Subcutaneous abdominal adipose tissue (tissue), 5 donors: Measurements from ENCODE around the gene TTLL3.
A peak's percentile ranks its signal among the peaks of the same experiment; 100 is the strongest.

Experiments
- H3K27ac ChIP-seq: one replicate; pipeline ENCODE4 v1.7.0; 2013; ENCODE audit warnings: low read depth, mild to moderate bottlenecking, inconsistent platforms, low read length, moderate library complexity
- H3K27me3 ChIP-seq, 5 donors: one replicate each; pipeline ENCODE4 v1.7.0; 2013; ENCODE audit warnings: low read length in 5 of 5, inconsistent platforms in 1 of 5; ENCODE audit not compliant: control insufficient read depth in 5 of 5, insufficient read depth in 4 of 5
- H3K36me3 ChIP-seq, 5 donors: one replicate each; pipeline ENCODE4 v1.7.0; 2013; ENCODE audit warnings: low read length in 5 of 5; ENCODE audit not compliant: control insufficient read depth in 5 of 5, insufficient read depth in 5 of 5
- H3K4me1 ChIP-seq, 5 donors: one replicate each; pipeline ENCODE4 v1.7.0; 2013; ENCODE audit warnings: low read length in 5 of 5, mild to moderate bottlenecking in 3 of 5, moderate library complexity in 1 of 5; ENCODE audit not compliant: control insufficient read depth in 5 of 5, insufficient read depth in 5 of 5
- H3K4me3 ChIP-seq, 5 donors: one replicate each; pipeline ENCODE4 v1.7.0; 2013; ENCODE audit warnings: low read length in 5 of 5, low read depth in 1 of 5
- H3K9ac ChIP-seq, 5 donors: one replicate each; pipeline ENCODE4 v1.7.0; 2013; ENCODE audit warnings: low read length in 5 of 5, mild to moderate bottlenecking in 4 of 5, moderate library complexity in 3 of 5
- H3K9me3 ChIP-seq, 5 donors: one replicate each; pipeline ENCODE4 v1.7.0; 2013; ENCODE audit warnings: low read length in 5 of 5; ENCODE audit not compliant: control insufficient read depth in 5 of 5
- donor health status: healthy.
- donor health status: healthy.
- donor health status: healthy.
- donor health status: healthy.
- donor health status: healthy.

TTLL3 gene

GRCh38 chr3:9809615-9810432 is at the start of gene TTLL3:
Gene TTLL3 (plus strand): TSS chr3:9810262. CDS start chr3:9810662, 400 bp downstream.
- H3K4me1 ChIP-seq: peaks cover 0 to 22% (median 18%) of the 10 kb centered on the region in 5 donors
- H3K27me3 ChIP-seq: no peaks in the 10 kb centered on the region
- no peaks in the 10 kb centered on the region for H3K9me3 ChIP-seq
- H3K9ac ChIP-seq: peak within 1 kb of the TSS; percentile 44 to 85 (median 75)
- H3K27ac ChIP-seq: peak within 1 kb of the TSS; percentile 89
- peak within 1 kb of the TSS; percentile 74 to 88 (median 76) for H3K4me3 ChIP-seq
- peaks cover 3 to 38% (median 35%) of the 10 kb centered on the region in 5 donors for H3K36me3 ChIP-seq

- no peaks in the 10 kb centered on the region for H3K9me3 ChIP-seq
- H3K27ac ChIP-seq: no peak overlapping the region
- no peak overlapping the region for H3K4me3 ChIP-seq
- H3K36me3 ChIP-seq: peaks cover 7 to 88% (median 80%) of the 10 kb centered on the region in 5 donors
- no peaks in the 10 kb centered on the region for H3K27me3 ChIP-seq
- peaks cover 0 to 2% (median 0%) of the 10 kb centered on the region in 5 donors for H3K4me1 ChIP-seq
- H3K9ac ChIP-seq: no peak overlapping the region
Measured at GRCh38 chr3:9760779-9761505, 49.1 kb upstream of the TTLL3 start.

- H3K4me3 ChIP-seq: no peak overlapping the region
- H3K27ac ChIP-seq: no peak overlapping the region
- H3K36me3 ChIP-seq: peaks cover 7 to 81% (median 75%) of the 10 kb centered on the region in 5 donors
- H3K4me1 ChIP-seq: peaks cover 0 to 6% (median 5%) of the 10 kb centered on the region in 5 donors
- no peaks in the 10 kb centered on the region for H3K9me3 ChIP-seq
- H3K27me3 ChIP-seq: no peaks in the 10 kb centered on the region
- H3K9ac ChIP-seq: peak overlapping the region in 1 of 5 donors; percentile 15
Measured at GRCh38 chr3:9761919-9762318, 48.1 kb upstream of the TTLL3 start.

- Histone ChIP-seq H3K27me3 (no peaks in the 10 kb centered on the region), H3K9me3 (no peaks in the 10 kb centered on the region), H3K4me1 (peaks cover 0 to 16% (median 14%) of the 10 kb centered on the region in 5 donors), H3K4me3 (no peak overlapping the region), H3K9ac (no peak overlapping the region), H3K36me3 (peaks cover 6 to 72% (median 68%) of the 10 kb centered on the region in 5 donors), H3K27ac (no peak overlapping the region)
Measured at GRCh38 chr3:9762871-9763270, 47.2 kb upstream of the TTLL3 start.

- H3K36me3 ChIP-seq: peaks cover 2 to 44% (median 41%) of the 10 kb centered on the region in 5 donors
- no peak overlapping the region for H3K9ac ChIP-seq
- no peak overlapping the region for H3K27ac ChIP-seq
- no peak overlapping the region for H3K4me3 ChIP-seq
- H3K27me3 ChIP-seq: no peaks in the 10 kb centered on the region
- H3K4me1 ChIP-seq: peaks cover 10 to 46% (median 42%) of the 10 kb centered on the region in 5 donors
- no peaks in the 10 kb centered on the region for H3K9me3 ChIP-seq
Measured at GRCh38 chr3:9765865-9766264, 44.2 kb upstream of the TTLL3 start.

GRCh38 chr3:9767418-9767817 is 42.6 kb upstream of the TTLL3 start:
- Histone ChIP-seq H3K9ac (peak overlapping the region in 4 of 5 donors; percentile 11 to 90 (median 44)), H3K27ac (peak overlapping the region; percentile 60), H3K4me1 (peaks cover 13 to 55% (median 49%) of the 10 kb centered on the region in 5 donors)

GRCh38 chr3:9768141-9768775 is 41.8 kb upstream of the TTLL3 start:
- H3K36me3 ChIP-seq: peaks cover 2 to 21% (median 20%) of the 10 kb centered on the region in 5 donors
- no peaks in the 10 kb centered on the region for H3K9me3 ChIP-seq
- peak overlapping the region; percentile 69 to 84 (median 81) for H3K4me3 ChIP-seq
- peak overlapping the region; percentile 42 to 90 (median 77) for H3K9ac ChIP-seq
- peaks cover 13 to 55% (median 49%) of the 10 kb centered on the region in 5 donors for H3K4me1 ChIP-seq
- no peaks in the 10 kb centered on the region for H3K27me3 ChIP-seq
- peak overlapping the region; percentile 97 for H3K27ac ChIP-seq

More at GRCh38 chr3:9767418-9767817, 42.6 kb upstream of the TTLL3 start:
- H3K4me3 ChIP-seq: peak overlapping the region in 2 of 5 donors; percentile 4 to 17
- no peaks in the 10 kb centered on the region for H3K27me3 ChIP-seq
- H3K36me3 ChIP-seq: peaks cover 2 to 29% (median 28%) of the 10 kb centered on the region in 5 donors
- no peaks in the 10 kb centered on the region for H3K9me3 ChIP-seq

GRCh38 chr3:9769012-9769411 is 41.0 kb upstream of the TTLL3 start:
- peak overlapping the region; percentile 97 for H3K27ac ChIP-seq
- H3K4me1 ChIP-seq: peaks cover 13 to 55% (median 49%) of the 10 kb centered on the region in 5 donors
- H3K36me3 ChIP-seq: peaks cover 2 to 17% (median 14%) of the 10 kb centered on the region in 5 donors
- H3K9me3 ChIP-seq: no peaks in the 10 kb centered on the region
- no peaks in the 10 kb centered on the region for H3K27me3 ChIP-seq
- H3K4me3 ChIP-seq: peak overlapping the region; percentile 69 to 84 (median 81)
- peak overlapping the region; percentile 77 to 91 (median 87) for H3K9ac ChIP-seq

- H3K9me3 ChIP-seq: no peaks in the 10 kb centered on the region
- H3K4me1 ChIP-seq: peaks cover 13 to 55% (median 49%) of the 10 kb centered on the region in 5 donors
- peak within 1 kb of the TSS; percentile 97 for H3K27ac ChIP-seq
- H3K27me3 ChIP-seq: no peaks in the 10 kb centered on the region
- peak within 1 kb of the TSS; percentile 77 to 91 (median 87) for H3K9ac ChIP-seq
- H3K36me3 ChIP-seq: peaks cover 2 to 14% (median 12%) of the 10 kb centered on the region in 5 donors
- H3K4me3 ChIP-seq: peak within 1 kb of the TSS; percentile 69 to 84 (median 81)
Measured at GRCh38 chr3:9769426-9770275, 40.4 kb upstream of the TTLL3 start, which contains the start of gene CAMK1. Gene CAMK1 (minus strand): TSS chr3:9769947. CDS start chr3:9767749, 2,198 bp downstream.
